CD4-positive, alpha-beta T cell treated with Interleukin-15 for 1 hour (primary cell): ENCODE data around the gene HPCAL4.
A peak's percentile ranks its signal among the peaks of the same experiment; 100 is the strongest.

Experiments
- DNase-seq: peaks from one replicate; pipeline ENCODE4 v3.0.0-alpha.2; 2020

Gene HPCAL4

DNA sequence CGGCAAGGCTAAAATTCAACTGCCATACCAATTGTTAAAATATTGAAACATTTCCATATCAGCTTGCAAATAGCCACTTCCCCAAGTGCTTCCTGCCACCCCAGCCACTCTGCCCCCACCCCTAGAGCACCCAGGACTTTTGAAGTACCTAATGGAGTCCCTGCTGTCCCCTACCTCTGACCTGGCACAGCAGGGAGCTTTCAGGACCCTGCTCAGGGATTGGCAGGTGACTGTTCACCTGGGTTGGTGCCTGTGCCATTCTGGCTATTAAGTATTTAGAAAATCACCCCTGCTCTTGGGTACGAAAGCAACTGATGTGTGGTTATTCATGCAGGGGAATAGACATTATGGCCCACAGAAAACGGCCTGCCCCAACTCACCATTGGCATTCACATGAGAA lies 9.1 kb upstream of the HPCAL4 start:
- no peak for DNase-seq

GRCh38 chr1:39699419-39699818 lies 8.2 kb upstream of the HPCAL4 start:
- no peak for DNase-seq

- no peak for DNase-seq
These were observed 7.3 kb upstream of the HPCAL4 start for GRCh38 chr1:39698568-39698967.

GRCh38 chr1:39696448-39696847 lies 5.2 kb upstream of the HPCAL4 start:
- no peak for DNase-seq

DNA sequence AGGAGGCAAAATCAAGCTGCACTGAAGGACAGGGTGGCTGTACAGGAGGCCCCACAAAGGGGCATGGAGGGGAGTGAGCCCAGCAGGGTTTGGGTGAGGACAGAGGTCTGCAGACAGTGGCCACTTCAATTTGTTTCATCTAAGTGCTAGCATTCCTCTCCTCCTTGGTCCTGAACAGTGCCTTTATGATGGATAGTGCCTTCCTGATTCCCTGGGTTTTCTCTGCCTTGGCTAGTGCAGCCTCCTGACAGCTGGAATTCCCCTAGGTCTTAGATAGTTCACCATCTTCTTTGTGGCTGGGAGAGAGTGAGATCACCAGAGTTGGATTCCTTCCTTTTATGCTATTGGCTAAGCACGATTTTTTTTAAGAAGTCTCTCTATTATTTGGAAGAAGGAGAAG lies 3.8 kb upstream of the HPCAL4 start:
- no peak for DNase-seq

DNA sequence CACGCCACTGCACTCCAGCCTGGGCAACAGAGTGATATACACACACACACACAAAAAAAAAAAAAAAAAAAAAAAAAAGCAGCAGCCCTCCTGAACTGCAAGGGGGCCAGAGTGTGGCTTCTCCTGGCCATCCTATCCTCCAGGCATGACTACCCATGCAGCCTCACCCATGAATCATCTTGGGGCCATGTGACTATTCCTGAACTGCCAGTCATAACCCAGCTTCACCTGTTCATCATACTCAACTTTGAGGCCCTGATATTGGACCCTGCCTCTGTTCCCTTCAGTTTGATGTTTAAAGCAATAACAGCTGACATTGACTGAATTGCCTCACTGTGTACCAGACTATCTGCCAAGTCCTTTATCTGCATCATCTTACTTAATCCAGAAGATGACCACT lies 2.8 kb upstream of the HPCAL4 start:
- DNase-seq: no peak

DNA sequence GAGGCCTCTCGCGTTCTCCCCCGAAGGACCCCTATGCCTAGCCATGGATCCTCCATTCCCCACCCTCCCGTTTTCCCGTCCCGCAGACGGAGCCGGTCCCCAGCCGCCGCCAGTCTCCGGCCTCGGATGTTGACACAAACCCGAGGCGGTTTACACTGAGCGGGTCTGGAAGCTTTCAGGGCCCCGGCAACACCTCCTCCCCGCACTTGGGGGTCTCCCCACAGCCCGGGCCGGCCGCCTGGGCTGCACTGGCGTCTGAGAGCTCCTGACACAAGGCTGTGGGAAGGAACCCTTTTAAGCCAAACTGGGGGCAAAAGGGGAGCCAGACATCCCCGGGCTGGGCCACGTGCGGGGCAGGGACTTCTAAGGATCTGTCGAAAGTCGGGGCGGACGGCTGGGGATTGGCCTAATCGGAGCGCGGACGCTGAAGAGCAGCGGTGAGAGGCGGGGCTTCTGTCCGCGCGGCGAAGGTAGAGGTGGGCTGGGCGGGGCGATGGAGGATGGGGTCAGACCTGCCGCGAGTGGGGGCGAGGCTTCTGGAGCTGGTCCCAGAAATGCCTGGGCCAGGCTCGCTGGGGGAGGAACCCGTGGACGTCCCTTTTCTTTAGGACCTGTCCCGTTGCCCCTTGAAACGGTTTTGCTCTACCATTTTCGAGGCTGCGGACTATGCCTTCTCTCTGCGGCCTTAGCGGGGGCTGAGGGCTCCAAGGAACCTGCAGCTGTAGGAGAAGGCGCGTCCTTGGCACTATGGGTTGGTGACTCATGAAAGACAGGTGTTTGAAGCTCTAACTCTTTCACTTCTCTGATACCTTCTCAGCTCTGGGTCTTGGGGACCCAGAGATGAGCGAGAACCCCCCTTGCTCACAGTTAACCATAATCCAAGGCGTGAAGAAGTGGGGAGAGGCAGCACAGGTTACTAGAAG lies 1.2 kb upstream of the HPCAL4 start:
- no peak for DNase-seq

DNA sequence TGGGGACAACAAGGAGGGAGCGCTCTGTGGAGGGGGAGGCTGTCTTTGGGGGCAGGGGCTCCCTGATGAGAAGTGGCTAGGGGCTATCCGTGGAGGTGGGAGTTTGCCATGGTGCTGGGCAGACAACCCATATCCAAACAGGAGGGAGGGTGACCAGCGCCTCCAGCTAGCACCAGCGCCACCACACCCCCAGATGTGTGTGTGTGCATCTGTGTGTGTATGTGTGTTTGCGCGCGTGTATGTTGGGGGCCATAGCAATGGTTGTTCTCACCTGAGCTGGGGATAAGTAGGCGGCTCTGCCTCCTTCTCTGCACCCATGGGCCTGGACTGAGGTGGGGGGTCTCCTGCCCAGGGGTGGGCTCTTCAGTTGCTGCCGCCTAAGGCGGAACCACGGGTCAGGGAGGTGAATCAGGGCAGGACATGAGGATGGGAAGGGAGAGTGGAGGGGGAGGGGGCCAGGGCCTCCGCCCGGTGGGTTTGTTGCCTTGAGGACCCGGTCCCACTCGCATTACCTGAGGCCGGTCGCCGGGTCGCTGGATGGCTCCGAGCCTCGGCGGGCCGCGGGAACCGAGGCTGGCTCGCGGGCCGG lies 345 bp downstream of the HPCAL4 start:
- DNase-seq: no peak

DNA sequence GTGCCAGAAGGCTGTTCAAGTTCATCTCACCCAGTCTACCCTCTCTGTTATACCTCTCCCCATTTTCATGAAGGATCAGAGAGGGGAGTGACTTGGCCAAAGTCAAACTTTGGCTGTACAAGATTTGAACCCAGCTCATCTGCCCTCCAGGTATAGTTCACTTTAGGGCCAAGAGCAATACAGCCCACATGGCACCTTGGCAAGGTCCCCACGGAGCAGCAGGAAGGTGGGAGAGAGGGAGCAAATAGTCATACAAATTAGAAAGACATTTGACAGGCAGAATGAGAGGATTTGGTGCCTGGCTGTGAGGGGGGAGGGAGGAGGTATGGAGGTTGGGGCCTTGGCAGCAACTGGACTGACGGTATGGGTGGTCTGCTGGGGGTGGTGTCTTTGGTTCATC lies 1.0 kb downstream of the HPCAL4 start:
- DNase-seq: no peak

DNA sequence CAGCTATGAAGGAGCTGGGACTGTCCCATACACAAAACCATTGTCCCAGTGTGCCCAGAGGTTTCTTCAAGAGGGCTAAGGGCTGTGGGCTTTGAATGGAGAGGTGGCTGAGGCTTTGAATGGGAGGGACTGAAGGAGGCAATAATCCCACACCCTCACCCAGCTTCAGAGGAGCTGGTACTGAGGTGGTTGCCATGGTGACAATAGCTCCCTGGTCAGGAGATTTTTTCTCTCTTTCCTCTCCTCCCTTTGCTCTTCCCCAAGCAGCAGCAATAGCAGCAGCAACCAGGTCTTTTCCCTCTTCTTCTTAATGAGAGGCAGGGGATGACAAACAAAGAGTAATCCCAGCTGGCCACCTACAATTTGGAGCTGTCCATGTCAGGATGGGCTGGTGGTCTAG lies 1.6 kb downstream of the HPCAL4 start:
- DNase-seq: no peak

DNA sequence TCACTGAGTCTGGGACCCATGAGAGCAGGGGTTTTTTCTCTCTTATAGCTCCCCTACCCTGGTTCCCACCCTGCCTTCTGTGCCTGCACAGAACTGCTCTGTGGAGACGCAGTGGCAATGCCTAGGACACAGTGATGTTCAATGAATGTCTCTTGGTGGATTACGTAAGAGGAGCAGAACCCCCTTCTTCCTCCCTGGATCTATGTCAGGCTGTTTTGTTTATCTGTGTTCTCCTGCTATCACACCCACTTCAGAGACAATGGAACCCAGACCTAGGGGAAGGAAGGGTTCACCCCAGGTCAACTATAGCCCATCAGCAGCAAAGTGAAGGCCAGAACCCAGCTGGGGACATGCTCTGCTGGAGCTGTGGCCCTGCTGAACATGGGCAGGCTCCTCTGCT lies 2.0 kb downstream of the HPCAL4 start:
- DNase-seq: no peak

- DNase-seq: no peak
These were observed 2.5 kb downstream of the HPCAL4 start for GRCh38 chr1:39688706-39689105.

- DNase-seq: no peak
These were observed 4.0 kb downstream of the HPCAL4 start for GRCh38 chr1:39687243-39687642.

DNA sequence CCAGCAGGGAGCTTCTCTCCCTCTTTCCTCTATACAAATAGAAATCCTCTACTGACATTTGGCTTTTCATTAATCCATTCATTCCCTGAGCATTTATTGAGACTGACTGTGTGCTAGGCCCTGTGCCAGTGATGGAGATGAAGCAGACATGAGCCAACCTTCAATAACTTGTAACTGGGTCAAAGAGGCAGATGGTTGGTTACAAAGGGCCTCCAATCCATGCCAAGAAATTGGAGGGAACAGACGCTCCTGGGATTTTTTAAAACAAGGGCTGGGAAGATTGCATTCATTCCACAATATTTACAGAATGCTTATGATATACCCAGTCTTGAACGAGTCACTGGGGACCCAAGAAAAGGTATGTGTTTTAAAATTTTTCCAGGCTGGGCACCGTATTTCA lies 6.2 kb downstream of the HPCAL4 start:
- no peak for DNase-seq

DNA sequence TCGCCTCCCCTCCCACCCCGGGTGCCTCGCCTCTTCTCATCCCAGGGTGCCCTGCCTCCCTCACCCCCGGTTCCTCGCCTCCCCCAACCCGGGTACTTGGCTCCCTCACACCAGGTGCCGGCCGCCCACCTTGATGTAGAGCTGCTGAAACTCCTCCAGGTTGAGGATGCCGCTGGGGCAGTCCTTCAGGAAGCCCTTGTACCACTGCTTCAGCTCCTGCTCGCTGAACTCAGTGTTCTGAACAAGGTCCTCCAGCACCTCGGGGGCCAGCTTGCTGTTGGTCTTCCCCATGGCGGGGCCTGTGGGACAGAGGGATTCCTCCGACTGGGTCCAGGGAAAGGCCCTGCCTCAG lies 6.9 kb downstream of the HPCAL4 start:
- DNase-seq: no peak

DNA sequence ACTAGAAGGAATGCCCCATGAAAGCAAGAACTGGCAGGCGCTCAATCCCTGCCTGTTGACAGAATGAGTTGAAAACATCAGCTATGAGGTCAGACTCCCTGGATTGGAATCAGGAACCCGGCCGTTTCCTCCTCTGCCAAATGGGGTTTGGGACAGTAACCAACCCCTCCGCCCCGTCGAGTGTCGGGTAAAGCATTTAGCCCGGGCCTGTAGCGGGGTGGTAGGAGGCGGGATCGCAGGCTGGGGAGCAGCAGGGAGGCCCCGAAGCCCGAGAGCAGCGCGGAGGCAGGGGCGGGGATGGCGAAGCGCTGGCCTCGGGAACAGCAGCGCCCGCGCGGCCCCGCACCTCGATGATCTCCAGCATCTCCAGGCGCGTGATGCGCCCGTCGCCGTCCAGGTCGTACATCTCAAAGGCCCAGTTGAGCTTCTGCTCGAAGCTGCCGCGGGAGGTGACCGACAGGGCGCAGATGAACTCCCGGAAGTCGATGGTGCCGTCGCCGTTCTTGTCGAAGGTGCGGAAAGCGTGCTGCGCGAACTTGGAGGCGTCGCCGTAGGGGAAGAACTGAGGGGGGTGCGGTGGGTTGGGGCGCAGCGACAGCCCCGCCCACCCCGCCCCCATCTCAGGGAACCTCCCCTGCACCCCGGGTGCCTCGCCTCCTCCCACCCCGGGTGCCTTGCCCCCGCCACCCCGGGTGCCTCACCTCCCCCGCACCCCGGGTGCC lies 7.5 kb downstream of the HPCAL4 start:
- DNase-seq: peak; percentile 68

DNA sequence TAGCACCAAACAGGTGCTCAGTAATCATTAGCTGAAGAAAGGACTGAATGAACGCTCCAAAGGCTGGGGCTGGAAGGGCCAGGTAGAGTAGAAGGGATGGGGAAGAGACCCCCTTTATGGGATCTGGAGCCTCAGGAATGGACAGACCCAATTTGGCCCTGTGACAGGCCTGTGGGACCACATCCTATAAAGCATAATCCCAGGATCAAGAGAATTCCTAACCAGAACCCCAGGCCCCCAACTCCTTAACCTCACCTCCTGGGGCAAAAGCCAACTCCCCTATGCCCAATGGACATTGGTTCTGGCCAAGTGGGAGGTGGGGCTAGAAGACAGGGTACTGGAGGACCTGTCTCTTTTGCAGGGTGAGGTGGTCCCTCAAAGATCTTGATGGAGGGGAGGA lies 9.2 kb downstream of the HPCAL4 start:
- no peak for DNase-seq

DNA sequence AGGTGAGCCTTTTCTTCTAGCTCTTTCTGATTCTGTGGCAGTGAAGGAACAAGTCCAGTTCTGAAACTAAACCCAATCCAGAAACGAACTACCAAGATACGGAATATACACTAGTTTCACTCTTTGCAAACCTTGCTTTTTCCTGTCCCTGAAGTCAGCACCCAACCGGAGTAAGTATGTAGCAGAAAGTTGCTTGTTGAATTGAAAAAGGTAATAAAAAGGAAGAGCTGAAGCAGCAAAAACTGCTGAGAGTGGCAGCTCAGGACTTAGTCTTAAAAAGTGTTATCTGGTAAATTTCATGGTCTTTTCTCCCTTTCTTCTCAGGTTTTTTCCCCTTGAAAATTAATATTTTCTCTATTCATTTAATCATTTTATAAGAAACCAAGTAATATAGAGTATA lies 9.9 kb downstream of the HPCAL4 start:
- no peak for DNase-seq

DNA sequence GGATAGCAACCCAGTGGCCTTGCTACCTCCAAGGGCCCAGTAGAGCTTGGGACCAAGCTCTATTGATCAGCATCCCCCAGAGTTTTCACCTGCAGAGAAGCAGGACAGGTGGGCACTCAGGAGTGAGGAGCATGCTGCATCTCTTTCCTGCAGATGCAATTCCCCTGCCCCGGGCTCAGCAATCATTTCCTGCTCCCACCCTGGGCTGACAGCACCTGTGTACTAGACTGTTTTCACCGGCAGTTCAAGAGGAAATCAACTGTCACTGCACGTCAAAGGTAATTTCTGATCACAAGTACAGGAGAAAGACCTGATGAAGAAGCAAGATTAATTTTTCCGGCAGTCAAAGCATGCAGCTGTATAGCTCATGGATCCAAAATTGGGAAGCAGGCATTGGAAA lies 10.5 kb downstream of the HPCAL4 start:
- no peak for DNase-seq

DNA sequence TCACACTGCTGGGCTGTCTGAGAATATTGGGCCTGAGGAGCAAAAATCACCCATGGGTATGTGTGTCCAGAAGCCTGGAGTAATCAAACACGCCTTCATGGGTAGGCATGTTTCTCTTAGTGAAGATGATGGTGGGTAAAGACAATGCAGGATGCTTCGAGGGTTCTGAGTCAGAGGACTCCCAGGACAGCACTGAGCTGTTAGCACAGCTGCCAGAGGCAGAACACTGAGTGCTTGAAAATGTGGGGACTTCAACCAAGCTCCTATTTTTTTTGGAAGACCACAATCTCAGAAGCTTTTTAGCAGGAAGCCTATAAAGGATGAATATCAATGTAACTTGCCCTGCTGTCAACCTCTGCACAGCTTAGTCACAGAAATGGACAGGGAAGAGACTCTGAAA lies 11.4 kb downstream of the HPCAL4 start:
- DNase-seq: no peak

- DNase-seq: no peak
These were observed 12.3 kb downstream of the HPCAL4 start for GRCh38 chr1:39678889-39679288.

GRCh38 chr1:39677645-39678044 lies 13.6 kb downstream of the HPCAL4 start:
- no peak for DNase-seq

- no peak for DNase-seq
These were observed 14.2 kb downstream of the HPCAL4 start for GRCh38 chr1:39676948-39677548.

GRCh38 chr1:39675220-39675619 lies 16.0 kb downstream of the HPCAL4 start:
- DNase-seq: no peak
